Smooth muscle cell (in vitro differentiated cells): ENCODE data around the gene GABPA. TPM values are rescaled to one million over a fixed set of nuclear protein-coding genes. Genes with fewer than 3 reads are reported as not detected.
"Not testable (repeated sequence)": the region's sequence is repeated elsewhere in the genome, so short reads cannot be mapped to it uniquely, and the experiment has no call there.

Experiments used
- DNase-seq: peaks from one replicate; lab custom pipeline; 2025; ENCODE audit not compliant: unreplicated experiment; lab: John Stamatoyannopoulos, UW
- H2AFZ ChIP-seq: fragments of 200-600 bp; sonication (generic); 2 replicates; pipeline ENCODE4 v1.6.0; 2016; ENCODE audit warnings: antibody characterized with exemption, low read depth, mild to moderate bottlenecking
- H3F3A ChIP-seq: fragments of 200-600 bp; sonication (generic); 2 replicates; pipeline ENCODE4 v1.6.0; 2017; ENCODE audit warnings: antibody characterized with exemption, low read depth
- H3K27ac ChIP-seq: fragments of 200-600 bp; sonication (generic); 2 replicates; pipeline ENCODE4 v1.5.1; 2016; ENCODE audit warnings: low read depth, mild to moderate bottlenecking
- H3K27me3 ChIP-seq: fragments of 200-600 bp; sonication (generic); 2 replicates; pipeline ENCODE4 v1.6.1; 2016; ENCODE audit warnings: low read depth, mild to moderate bottlenecking
- H3K36me3 ChIP-seq: fragments of 200-600 bp; sonication (generic); 2 replicates; pipeline ENCODE4 v1.5.1; 2016; ENCODE audit warnings: low read depth
- H3K4me1 ChIP-seq: fragments of 200-600 bp; sonication (generic); 2 replicates; pipeline ENCODE4 v1.5.1; 2016; ENCODE audit warnings: low read depth
- H3K4me2 ChIP-seq: fragments of 200-600 bp; sonication (generic); 2 replicates; pipeline ENCODE4 v1.6.0; 2016; ENCODE audit warnings: mild to moderate bottlenecking
- H3K4me3 ChIP-seq: fragments of 200-600 bp; sonication (generic); 2 replicates; pipeline ENCODE4 v1.5.1; 2016; ENCODE audit warnings: mild to moderate bottlenecking
- H3K79me2 ChIP-seq: fragments of 200-600 bp; sonication (generic); 2 replicates; pipeline ENCODE4 v1.6.0; 2016; ENCODE audit warnings: low read depth, mild to moderate bottlenecking
- H3K9ac ChIP-seq: fragments of 200-600 bp; sonication (generic); 2 replicates; pipeline ENCODE4 v1.6.0; 2016; ENCODE audit warnings: low read depth
- H3K9me3 ChIP-seq: fragments of 200-600 bp; sonication (generic); replicated peaks from 2 replicates; pipeline ENCODE4 v1.5.1; 2016; ENCODE audit warnings: low read depth
- H4K20me1 ChIP-seq: fragments of 200-600 bp; sonication (generic); 2 replicates; pipeline ENCODE4 v1.6.0; 2016; ENCODE audit warnings: low read depth
- WGBS: methylation state at CpG from one replicate; pipeline ENCODE4 v1.1.7; 2016; ENCODE audit warnings: low lambda C conversion rate; 5-methylcytosine and 5-hydroxymethylcytosine counted together
- polyA plus RNA-seq: library from polyadenylated mRNA; unstranded; fragments of >200 nt; fragmentation: Nextera tagmentation; extraction: Ambion mirVana; gene quantifications from 2 replicates; pipeline ENCODE4 v1.2.1, GENCODE V29; 2016
- total RNA-seq: library from RNA; depleted of rRNA; stranded (reverse); fragments of >200 nt; gene quantifications from 2 replicates; pipeline ENCODE4 v1.2.3, GENCODE V29; 2014
- TF ChIP-seq, protein P1 (sequence below): fragments of 200-600 bp; sonication (generic); IDR thresholded peaks from 2 replicates; pipeline ENCODE4 v1.5.1; 2017; ENCODE audit warnings: borderline replicate concordance, mild to moderate bottlenecking, antibody characterized with exemption; ENCODE audit not compliant: insufficient read depth, poor library complexity, severe bottlenecking

The GABPA gene
- total and polyA plus RNA-seq, 2 experiments from 2014 or later, result 11.4 to 35.1 TPM

DNA sequence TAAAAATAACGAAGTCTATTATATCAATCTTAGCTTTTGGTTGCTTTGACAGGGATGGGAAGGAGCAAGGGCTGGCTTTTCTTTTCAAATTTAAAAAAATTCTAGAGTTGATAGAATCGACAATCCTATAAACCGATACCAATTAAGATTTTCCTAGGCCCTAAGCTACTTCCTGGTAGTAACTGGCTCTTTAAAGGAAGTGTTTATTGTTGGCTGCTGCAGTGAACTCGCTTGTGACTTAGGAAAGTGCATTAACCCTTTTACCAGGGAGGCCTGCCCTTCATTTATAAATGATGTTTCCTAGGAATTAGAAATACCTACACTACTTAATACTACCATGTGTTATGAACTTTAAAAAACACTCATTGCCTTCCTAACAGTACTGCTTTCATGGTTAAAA lies 33.2 kb upstream of the GABPA start:
- H2AFZ ChIP-seq, result peak overlapping the region; percentile 7
- TF ChIP-seq, protein P1, sequence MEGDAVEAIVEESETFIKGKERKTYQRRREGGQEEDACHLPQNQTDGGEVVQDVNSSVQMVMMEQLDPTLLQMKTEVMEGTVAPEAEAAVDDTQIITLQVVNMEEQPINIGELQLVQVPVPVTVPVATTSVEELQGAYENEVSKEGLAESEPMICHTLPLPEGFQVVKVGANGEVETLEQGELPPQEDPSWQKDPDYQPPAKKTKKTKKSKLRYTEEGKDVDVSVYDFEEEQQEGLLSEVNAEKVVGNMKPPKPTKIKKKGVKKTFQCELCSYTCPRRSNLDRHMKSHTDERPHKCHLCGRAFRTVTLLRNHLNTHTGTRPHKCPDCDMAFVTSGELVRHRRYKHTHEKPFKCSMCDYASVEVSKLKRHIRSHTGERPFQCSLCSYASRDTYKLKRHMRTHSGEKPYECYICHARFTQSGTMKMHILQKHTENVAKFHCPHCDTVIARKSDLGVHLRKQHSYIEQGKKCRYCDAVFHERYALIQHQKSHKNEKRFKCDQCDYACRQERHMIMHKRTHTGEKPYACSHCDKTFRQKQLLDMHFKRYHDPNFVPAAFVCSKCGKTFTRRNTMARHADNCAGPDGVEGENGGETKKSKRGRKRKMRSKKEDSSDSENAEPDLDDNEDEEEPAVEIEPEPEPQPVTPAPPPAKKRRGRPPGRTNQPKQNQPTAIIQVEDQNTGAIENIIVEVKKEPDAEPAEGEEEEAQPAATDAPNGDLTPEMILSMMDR, result no peak
- H3K79me2 ChIP-seq, result no peaks in the 10 kb centered on the region
- H3K4me2 ChIP-seq, result no peak overlapping the region
- peaks cover 8% of the 10 kb centered on the region for H3F3A ChIP-seq
- H3K27ac ChIP-seq, result peak overlapping the region; percentile 67
- H3K27me3 ChIP-seq, result no peaks in the 10 kb centered on the region
- H3K9ac ChIP-seq, result no peak overlapping the region
- H3K36me3 ChIP-seq, result no peaks in the 10 kb centered on the region
- peaks cover 4% of the 10 kb centered on the region for H3K4me1 ChIP-seq
- no peaks in the 10 kb centered on the region for H4K20me1 ChIP-seq
- no peak overlapping the region for H3K4me3 ChIP-seq
- 70% methylated on average over 4 of the region's 4 CpGs for WGBS
- no peak for DNase-seq
- H3K9me3 ChIP-seq, result no peaks in the 10 kb centered on the region

DNA sequence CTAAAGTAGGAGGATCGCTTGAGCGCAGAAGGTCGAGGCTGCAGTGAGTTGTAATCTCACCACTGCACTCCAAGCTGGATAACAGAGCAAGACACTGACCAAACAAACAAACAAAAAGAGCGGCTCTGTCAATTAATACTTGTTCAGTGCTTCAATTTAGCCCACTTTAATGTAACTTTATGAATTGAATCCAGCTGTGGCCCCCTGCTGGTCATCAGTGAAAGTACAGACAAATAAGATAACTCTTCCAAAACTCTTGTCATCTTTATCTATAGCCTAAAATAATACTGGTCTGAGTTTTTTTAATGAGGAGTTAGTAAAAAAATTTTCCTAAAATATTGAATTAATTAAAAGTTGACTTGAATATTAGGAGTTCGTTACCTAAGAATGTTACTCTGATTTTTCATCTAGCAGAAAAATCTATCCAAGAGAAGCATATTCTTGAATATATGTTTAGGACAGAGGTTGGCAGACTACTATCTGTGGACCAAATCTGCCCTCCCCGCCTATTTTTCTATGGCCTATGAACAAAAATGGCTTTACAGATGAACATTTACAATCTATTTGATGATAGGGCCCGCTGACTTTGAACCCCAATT lies 26.2 kb upstream of the GABPA start:
- no peak overlapping the region for H3K27ac ChIP-seq
- DNase-seq, result no peak
- no peaks in the 10 kb centered on the region for H3K79me2 ChIP-seq
- no peaks in the 10 kb centered on the region for H3K27me3 ChIP-seq
- no peak overlapping the region for H2AFZ ChIP-seq
- H3K4me3 ChIP-seq, result no peak overlapping the region
- H3K9ac ChIP-seq, result no peak overlapping the region
- TF ChIP-seq, protein P1, result peak; percentile 93
- no peaks in the 10 kb centered on the region for H4K20me1 ChIP-seq
- no peaks in the 10 kb centered on the region for H3K9me3 ChIP-seq
- no peaks in the 10 kb centered on the region for H3K4me1 ChIP-seq
- H3K36me3 ChIP-seq, result no peaks in the 10 kb centered on the region
- 59% methylated on average over 7 of the region's 7 CpGs for WGBS
- no peak overlapping the region for H3K4me2 ChIP-seq
- H3F3A ChIP-seq, result no peaks in the 10 kb centered on the region

DNA sequence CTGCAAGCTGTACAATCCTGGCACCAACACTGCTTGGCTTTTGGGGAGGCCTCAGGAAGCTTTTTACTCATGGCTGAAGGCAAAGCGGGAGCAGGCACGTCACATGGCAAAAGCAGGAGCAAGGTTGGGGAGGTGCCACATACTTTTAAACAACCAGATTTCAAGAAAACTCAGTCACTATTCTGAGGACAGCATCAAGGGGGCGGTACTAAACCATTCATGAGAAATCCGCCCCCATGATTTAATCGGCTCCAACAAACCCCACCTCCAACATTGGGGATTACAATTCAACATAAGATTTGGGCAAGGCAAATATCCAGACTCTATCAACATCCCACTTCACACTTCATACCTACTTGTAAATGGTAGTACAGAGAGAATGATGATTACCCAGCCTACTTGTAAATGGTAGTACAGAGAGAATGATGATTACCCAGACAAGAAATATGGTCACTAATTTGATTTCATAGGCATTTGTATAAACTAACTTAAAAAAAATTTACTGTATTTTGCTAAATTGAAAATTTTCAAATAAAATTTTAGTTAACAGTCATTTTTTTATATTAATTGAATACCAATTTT lies 25.0 kb upstream of the GABPA start:
- Histone ChIP-seq H3F3A (no peaks in the 10 kb centered on the region), H3K36me3 (no peaks in the 10 kb centered on the region), H3K4me3 (no peak overlapping the region), H3K27ac (no peak overlapping the region), H3K9ac (no peak overlapping the region), H3K4me1 (no peaks in the 10 kb centered on the region), H4K20me1 (no peaks in the 10 kb centered on the region), H3K79me2 (no peaks in the 10 kb centered on the region), H3K4me2 (no peak overlapping the region), H3K9me3 (no peaks in the 10 kb centered on the region), H2AFZ (no peak overlapping the region), H3K27me3 (no peaks in the 10 kb centered on the region)
- DNase-seq, result no peak
- 86% methylated on average over 5 of the region's 5 CpGs for WGBS
- TF ChIP-seq, protein P1, result no peak

DNA sequence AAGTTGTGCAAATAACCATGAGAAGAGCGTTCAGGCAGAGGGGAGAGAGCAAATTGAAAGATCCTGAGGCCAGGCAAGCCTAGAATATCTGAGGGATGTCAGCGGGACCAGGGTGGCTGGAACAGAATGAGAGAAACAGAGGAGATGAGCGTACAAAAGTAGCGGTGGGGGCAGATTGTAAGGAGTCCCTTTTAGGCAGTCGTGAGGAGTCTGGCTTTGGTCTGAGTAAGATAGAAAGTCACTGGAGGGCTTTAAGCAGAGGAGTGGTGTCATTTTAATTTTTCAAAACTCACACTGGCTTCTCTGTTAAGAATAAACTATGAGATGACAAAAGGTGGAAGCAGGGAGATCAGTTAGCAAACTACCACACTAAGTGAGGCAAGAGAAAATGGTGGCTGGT lies 24.2 kb upstream of the GABPA start:
- WGBS, result 91% methylated on average over 5 of the region's 5 CpGs
- Histone ChIP-seq H3K4me3 (no peak overlapping the region), H3K4me1 (no peaks in the 10 kb centered on the region)

DNA sequence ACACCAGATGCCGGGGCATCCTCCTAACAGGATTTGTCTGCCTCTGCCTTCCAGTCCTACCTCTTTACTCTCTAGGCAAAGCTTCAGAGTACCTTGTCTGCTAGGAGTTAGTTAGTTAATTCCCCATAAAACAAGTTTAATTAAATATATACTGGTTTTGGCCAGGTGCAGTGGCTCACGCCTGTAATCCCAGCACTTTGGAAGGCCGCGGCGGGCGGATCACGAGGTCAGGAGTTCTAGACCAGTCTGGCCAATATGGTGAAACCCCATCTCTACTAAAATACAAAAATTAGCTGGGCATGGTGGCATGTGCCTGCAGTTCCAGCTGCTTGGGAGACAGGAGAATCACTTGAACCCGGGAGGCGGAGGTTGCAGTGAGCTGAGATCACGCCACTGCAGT lies 20.7 kb upstream of the GABPA start:
- DNase-seq, H3K27ac ChIP-seq, H2AFZ ChIP-seq, H3K27me3 ChIP-seq, H3K9ac ChIP-seq, H3K9me3 ChIP-seq, H3K4me1 ChIP-seq, H3K79me2 ChIP-seq, H3K4me2 ChIP-seq, H3F3A ChIP-seq, H3K36me3 ChIP-seq, H4K20me1 ChIP-seq, H3K4me3 ChIP-seq: not testable (repeated sequence)
- WGBS, result 96% methylated on average over 10 of the region's 10 CpGs

More for the DNA sequence above, 24.2 kb upstream of the GABPA start:
- no peak overlapping the region for H3K4me2 ChIP-seq
- H3F3A ChIP-seq, result no peaks in the 10 kb centered on the region
- no peaks in the 10 kb centered on the region for H3K27me3 ChIP-seq
- no peaks in the 10 kb centered on the region for H3K9me3 ChIP-seq
- H3K27ac ChIP-seq, result no peak overlapping the region
- TF ChIP-seq, protein P1, result no peak
- H2AFZ ChIP-seq, result no peak overlapping the region
- no peaks in the 10 kb centered on the region for H3K79me2 ChIP-seq
- no peak overlapping the region for H3K9ac ChIP-seq
- DNase-seq, result no peak
- H4K20me1 ChIP-seq, result no peaks in the 10 kb centered on the region
- H3K36me3 ChIP-seq, result no peaks in the 10 kb centered on the region
